H1 (cell line): ENCODE measurements around the gene TCF7. TPM values are rescaled to one million over a fixed set of nuclear protein-coding genes. Genes with fewer than 3 reads are reported as not detected.

ENCODE experiments used
- CTCF ChIA-PET: fragments of 300-600 bp; sonication (Branson Sonifier 250); formaldehyde crosslinking; loops from one replicate; lab custom pipeline; 2021; ENCODE audit not compliant: partially characterized antibody; lab: Charles Lee
- POLR2A ChIA-PET: fragments of 300-600 bp; sonication (Branson Sonifier 250); formaldehyde crosslinking; loops from one replicate; lab custom pipeline; 2021; ENCODE audit warnings: inconsistent platforms; ENCODE audit not compliant: partially characterized antibody; lab: Charles Lee
- DNase-seq, 2 experiments: peaks; one replicate each; pipeline versions ENCODE4 v3.0.0 to v3.0.0-alpha.2; 2010 to 2022; ENCODE audit warnings: low spot score in 2 of 2, low read depth in 1 of 2, mixed read lengths in 1 of 2
- FAIRE-seq: peaks from 2 replicates; lab custom pipeline; 2011; peaks lifted over from hg19 to GRCh38; lab: Jason Lieb, UNC
- H2AFZ ChIP-seq: 2 replicates; pipeline ENCODE4 v1.8.1; 2012; ENCODE audit warnings: low read length, inconsistent platforms
- H2AK5ac ChIP-seq: 2 replicates; pipeline ENCODE4 v1.6.1; 2013; ENCODE audit warnings: low read depth, low read length
- H2BK120ac ChIP-seq: replicated peaks from 2 replicates; pipeline ENCODE3; 2013; ENCODE audit warnings: low read depth, low read length, inconsistent platforms
- H2BK12ac ChIP-seq: 2 replicates; pipeline ENCODE4 v1.6.1; 2013; ENCODE audit warnings: low read depth, low read length
- H2BK15ac ChIP-seq: 2 replicates; pipeline ENCODE4 v1.6.1; 2013; ENCODE audit warnings: low read length
- H2BK20ac ChIP-seq: 2 replicates; pipeline ENCODE4 v1.6.1; 2013; ENCODE audit warnings: low read length
- H2BK5ac ChIP-seq: 2 replicates; pipeline ENCODE4 v1.6.1; 2013; ENCODE audit warnings: low read depth, low read length
- H3K14ac ChIP-seq: 2 replicates; pipeline ENCODE4 v1.6.1; 2013; ENCODE audit warnings: inconsistent platforms; ENCODE audit not compliant: insufficient read length
- H3K18ac ChIP-seq: 2 replicates; pipeline ENCODE4 v1.6.1; 2013; ENCODE audit warnings: low read length; ENCODE audit errors: extremely low read depth
- H3K23ac ChIP-seq: 2 replicates; pipeline ENCODE4 v1.6.1; 2013; ENCODE audit warnings: inconsistent platforms; ENCODE audit not compliant: insufficient read length
- H3K23me2 ChIP-seq: 2 replicates; pipeline ENCODE4 v1.6.1; 2013; ENCODE audit warnings: low read depth, low read length
- H3K27ac ChIP-seq: 2 replicates; pipeline ENCODE4 v1.6.1; 2011; ENCODE audit warnings: low read depth, low read length, inconsistent platforms
- H3K27me3 ChIP-seq, 4 experiments: replicated peaks in 1 of 4; 1 replicate in 1 of 4; 2 replicates in 3 of 4; pipeline versions ENCODE4 v1.6.1 to v1.8.1; 2011 to 2013; ENCODE audit warnings: low read length in 3 of 4, mild to moderate bottlenecking in 3 of 4, inconsistent platforms in 2 of 4, mixed read lengths in 2 of 4, moderate library complexity in 1 of 4; ENCODE audit not compliant: control insufficient read depth in 3 of 4, insufficient read depth in 3 of 4; ENCODE audit errors: extremely low read depth in 1 of 4
- H3K36me3 ChIP-seq, 4 experiments: 2 replicates each; pipeline versions ENCODE4 v1.6.1 to v1.8.1; 2011 to 2013; ENCODE audit warnings: mild to moderate bottlenecking in 4 of 4, low read length in 3 of 4, moderate library complexity in 2 of 4, control low read depth in 1 of 4, inconsistent platforms in 1 of 4; ENCODE audit not compliant: insufficient read depth in 4 of 4, control insufficient read depth in 2 of 4
- H3K4ac ChIP-seq: replicated peaks from 2 replicates; pipeline ENCODE3; 2013; ENCODE audit warnings: low read length, low read depth, mixed read lengths, inconsistent platforms; ENCODE audit not compliant: insufficient read length
- H3K4me1 ChIP-seq, 4 experiments: replicated peaks in 1 of 4; 1 replicate in 1 of 4; 2 replicates in 3 of 4; pipeline versions ENCODE4 v1.6.1 to v1.8.1; 2011 to 2013; ENCODE audit warnings: low read length in 3 of 4, inconsistent platforms in 2 of 4, mixed read lengths in 1 of 4; ENCODE audit not compliant: insufficient read depth in 4 of 4, control insufficient read depth in 3 of 4
- H3K4me2 ChIP-seq, 2 experiments: 2 replicates each; pipeline versions ENCODE4 v1.6.1 to v1.8.1; 2011 to 2013; ENCODE audit warnings: low read depth in 2 of 2, low read length in 2 of 2, control low read depth in 1 of 2, inconsistent platforms in 1 of 2, mild to moderate bottlenecking in 1 of 2; ENCODE audit not compliant: insufficient read depth in 1 of 2
- H3K4me3 ChIP-seq, 4 experiments: fragments of 200-600, 300-600 bp in 1 of 4; sonication (generic), shearing (Covaris generic), sonication (Bioruptor Twin) in 1 of 4; 2 replicates each; pipeline versions ENCODE4 v1.5.1 to v1.8.1; 2011 to 2016; ENCODE audit warnings: low read length in 4 of 4, low read depth in 3 of 4, control low read depth in 2 of 4, inconsistent platforms in 2 of 4, mild to moderate bottlenecking in 2 of 4, mixed read lengths in 1 of 4, moderate library complexity in 1 of 4; ENCODE audit not compliant: insufficient read depth in 2 of 4; ENCODE audit errors: extremely low read depth in 1 of 4
- H3K56ac ChIP-seq: replicated peaks from 2 replicates; pipeline ENCODE3; 2013; ENCODE audit warnings: low read depth, mild to moderate bottlenecking, mixed read lengths, low read length, inconsistent platforms; ENCODE audit not compliant: insufficient read length
- H3K79me1 ChIP-seq: 2 replicates; pipeline ENCODE4 v1.6.1; 2013; ENCODE audit warnings: low read depth, low read length, control low read depth
- H3K79me2 ChIP-seq, 2 experiments: 2 replicates each; pipeline versions ENCODE4 v1.6.1 to v1.8.1; 2012 to 2013; ENCODE audit warnings: low read length in 2 of 2, mild to moderate bottlenecking in 2 of 2, inconsistent platforms in 1 of 2; ENCODE audit not compliant: insufficient read depth in 2 of 2, control insufficient read depth in 1 of 2
- H3K9ac ChIP-seq, 4 experiments: replicated peaks in 1 of 4; 1 replicate in 1 of 4; 2 replicates in 3 of 4; pipeline versions ENCODE4 v1.6.1 to v1.8.1; 2011 to 2013; ENCODE audit warnings: low read depth in 3 of 4, low read length in 3 of 4, control low read depth in 2 of 4, mild to moderate bottlenecking in 2 of 4, moderate library complexity in 2 of 4, inconsistent platforms in 1 of 4; ENCODE audit errors: extremely low read depth in 1 of 4
- H3K9me3 ChIP-seq, 2 experiments: 2 replicates each; pipeline versions ENCODE4 v1.6.1 to v1.8.1; 2012 to 2013; ENCODE audit warnings: mild to moderate bottlenecking in 2 of 2, moderate library complexity in 2 of 2, control low read depth in 1 of 2, inconsistent platforms in 1 of 2, low read depth in 1 of 2, low read length in 1 of 2, mixed read lengths in 1 of 2; ENCODE audit not compliant: insufficient read depth in 2 of 2
- H4K20me1 ChIP-seq, 2 experiments: replicated peaks in 1 of 2; 2 replicates each; pipeline versions ENCODE3 to v1.8.1; 2011 to 2013; ENCODE audit warnings: inconsistent platforms in 2 of 2, low read length in 2 of 2, mild to moderate bottlenecking in 1 of 2; ENCODE audit not compliant: insufficient read depth in 2 of 2, control insufficient read depth in 1 of 2
- H4K5ac ChIP-seq: 2 replicates; pipeline ENCODE4 v1.6.1; 2013; ENCODE audit warnings: low read length, low read depth, mixed read lengths, inconsistent platforms; ENCODE audit not compliant: insufficient read length
- H4K8ac ChIP-seq: 2 replicates; pipeline ENCODE4 v1.8.0; 2013; ENCODE audit warnings: mild to moderate bottlenecking, moderate library complexity, low read length, inconsistent platforms; ENCODE audit not compliant: insufficient read depth; ENCODE audit errors: extremely low read depth
- H4K91ac ChIP-seq: replicated peaks from 2 replicates; pipeline ENCODE3; 2013; ENCODE audit warnings: low read length, mixed read lengths, inconsistent platforms; ENCODE audit not compliant: insufficient read length
- MAFK ChIP-seq: IDR thresholded peaks from 2 replicates; pipeline ENCODE4 v1.6.1; 2012; ENCODE audit warnings: low read depth, mild to moderate bottlenecking, improper control_type of control experiment, low read length
- POLR2A ChIP-seq, 2 experiments: IDR thresholded peaks; 1 replicate in 1 of 2; 2 replicates in 1 of 2; pipeline ENCODE4 v1.6.1; 2011; ENCODE audit warnings: low read depth in 2 of 2, low read length in 2 of 2, mild to moderate bottlenecking in 2 of 2; ENCODE audit errors: control extremely low read depth in 1 of 2
- TCF12 ChIP-seq: IDR thresholded peaks from 2 replicates; pipeline ENCODE4 v1.6.1; 2011; ENCODE audit warnings: low read depth, mild to moderate bottlenecking, low read length
- YY1 ChIP-seq: IDR thresholded peaks from 2 replicates; pipeline ENCODE4 v1.6.1; 2011; ENCODE audit warnings: low read depth, mild to moderate bottlenecking, low read length
- WGBS, 2 experiments: shearing (Covaris generic) in 1 of 2; methylation state at CpG; one replicate each; pipeline versions ENCODE4 v1.1.6 to v1.1.7; 2013 to 2015; ENCODE audit warnings: low lambda C conversion rate in 2 of 2, mixed read lengths in 2 of 2, inconsistent platforms in 1 of 2, low coverage in 1 of 2, missing lambda C conversion rate in 1 of 2; ENCODE audit not compliant: insufficient replicate concordance in 2 of 2, insufficient coverage in 1 of 2, insufficient read length in 1 of 2; ENCODE audit errors: extremely low coverage in 1 of 2, missing lambda C conversion rate in 1 of 2; 5-methylcytosine and 5-hydroxymethylcytosine counted together
- polyA plus RNA-seq, 7 experiments: library from polyadenylated mRNA; depleted of rRNA in 3 of 7; stranded (reverse) in 5 of 7; unstranded in 2 of 7; fragments of >200 nt in 5 of 7; fragments of 200-250 nt in 2 of 7; gene quantifications; 1 replicate in 5 of 7; 2 replicates in 1 of 7; 4 replicates in 1 of 7; pipeline versions ENCODE4 v1.2.1 to v1.2.3, GENCODE V29; 2011 to 2013; ENCODE audit warnings: missing spikeins in 2 of 7, mixed read lengths in 2 of 7
- total RNA-seq: library from RNA; stranded (reverse); fragmentation: NEBNext Ultra II Directional; extraction: Animal tissue kit (Norgen Biotek cat#: 25700); gene quantifications from 2 replicates; pipeline ENCODE4 v1.2.1, GENCODE V29; 2021

The TCF7 gene
- total and polyA plus RNA-seq, 2 of the 8 experiments (the other 6 are each of a cell fraction or from before 2014, with no cell fraction given): 4.7 to 8.5 TPM

GRCh38 chr5:134174841-134175839 is 60.7 kb downstream of the TCF7 start:
- FAIRE-seq (no peak), DNase-seq (no peak)
- no peak overlapping the region for H2BK120ac ChIP-seq
- H4K5ac ChIP-seq: no peak overlapping the region
- H3K36me3 ChIP-seq: peaks cover 6 to 24% (median 14%) of the 10 kb centered on the region in 4 experiments
- TF ChIP-seq POLR2A (IDR thresholded peaks at IDR 0.05; ENCODE audit: control extremely low read depth in 1 of 2, low read depth in 2 of 2, low read length in 2 of 2) (0 out of 3 replicates have a peak, but pooled peaks of 1 of the 2 experiments have one; percentile 17), MAFK (0 out of 2 replicates have a peak, but pooled peaks have one; percentile 19), YY1 (peak; percentile 27; the same call in 1 of the 2 replicates), TCF12 (no peak)
- H2AFZ ChIP-seq: no peak overlapping the region
- peak overlapping the region; percentile 63 to 95 (median 84); a peak in 7 of 8 replicates for H3K4me3 ChIP-seq
- H3K14ac ChIP-seq: no peak overlapping the region
- H2BK15ac ChIP-seq: no peak overlapping the region
- POLR2A ChIA-PET: interaction anchor here (0.6 to 4.9 kb wide), 22 partner anchors 10 to 473 kb away, joined by 3 to 58 read pairs (median 6); partner anchors contain the start of genes PPP2CA, SEC24A and UBE2B
- peak overlapping the region in 1 of 4 experiments; percentile 10; a peak in 1 of 7 replicates for H3K9ac ChIP-seq
- H3K4ac ChIP-seq: no peak overlapping the region
- CTCF ChIA-PET: no interaction called here
- H3K27me3 ChIP-seq: no peaks in the 10 kb centered on the region
- no peak overlapping the region for H4K8ac ChIP-seq
- H4K20me1 ChIP-seq: peaks cover 2 to 7% of the 10 kb centered on the region in 2 experiments
- peaks cover 3% of the 10 kb centered on the region for H3K23me2 ChIP-seq
- no peak overlapping the region for H2AK5ac ChIP-seq
- no peak overlapping the region for H3K23ac ChIP-seq
- H2BK12ac ChIP-seq: no peak overlapping the region
- no peak overlapping the region for H2BK5ac ChIP-seq
- no peak overlapping the region for H4K91ac ChIP-seq
- H3K56ac ChIP-seq: no peak overlapping the region
- no peaks in the 10 kb centered on the region for H3K9me3 ChIP-seq
- H3K27ac ChIP-seq: no peak overlapping the region
- H3K18ac ChIP-seq: no peak overlapping the region
- H3K79me1 ChIP-seq: no peaks in the 10 kb centered on the region; the same call in 1 of the 2 replicates
- peak overlapping the region; percentile 90 to 93 for H3K4me2 ChIP-seq
- peaks cover 0 to 3% (median 0%) of the 10 kb centered on the region in 4 experiments; a peak in 4 of 7 replicates for H3K4me1 ChIP-seq
- no peak overlapping the region for H2BK20ac ChIP-seq
- H3K79me2 ChIP-seq: peaks cover 14 to 56% of the 10 kb centered on the region in 2 experiments
- WGBS, 2 experiments: 40% methylated on average over 10 of the region's 10 CpGs; no CpG with 5 or more reads in 1 of the 2 experiments
